Measurements from ENCODE around the gene FGF22.

The FGF22 gene

GRCh38 chr19:644789-645188 lies 5.1 kb downstream of the FGF22 start:
- no peak for DNase-seq

GRCh38 chr19:645912-646778 lies 6.5 kb downstream of the FGF22 start:
- DNase-seq = no peak

GRCh38 chr19:646779-647565 lies 7.3 kb downstream of the FGF22 start:
- DNase-seq = no peak

- no peak for DNase-seq
These were observed 8.0 kb downstream of the FGF22 start for GRCh38 chr19:647566-648284.

- DNase-seq = no peak
These were observed 8.6 kb downstream of the FGF22 start for GRCh38 chr19:648305-648704.

GRCh38 chr19:648904-649801 lies 9.5 kb downstream of the FGF22 start:
- DNase-seq = no peak

GRCh38 chr19:650121-650520 lies 10.4 kb downstream of the FGF22 start:
- DNase-seq = no peak

GRCh38 chr19:651114-651818 lies 11.6 kb downstream of the FGF22 start:
- DNase-seq = no peak

- DNase-seq = no peak
These were observed 12.3 kb downstream of the FGF22 start for GRCh38 chr19:651991-652390.

- DNase-seq = no peak
These were observed 13.0 kb downstream of the FGF22 start for GRCh38 chr19:652467-653389.

- DNase-seq = no peak
These were observed 13.7 kb downstream of the FGF22 start for GRCh38 chr19:653425-653824.

- no peak for DNase-seq
These were observed 16.0 kb downstream of the FGF22 start for GRCh38 chr19:655691-656090.

- DNase-seq = no peak
These were observed 17.3 kb downstream of the FGF22 start for GRCh38 chr19:656751-657559.

GRCh38 chr19:657611-658010 lies 17.9 kb downstream of the FGF22 start:
- DNase-seq = no peak

- no peak for DNase-seq
These were observed 18.6 kb downstream of the FGF22 start for GRCh38 chr19:658059-658839.

- peak; percentile 66 for DNase-seq
These were observed 19.5 kb downstream of the FGF22 start for GRCh38 chr19:658916-659839.

GRCh38 chr19:660793-661426 lies 21.2 kb downstream of the FGF22 start:
- DNase-seq = no peak
